ENCODE data around the gene ATP8B4. TPM values are rescaled to one million over a fixed set of nuclear protein-coding genes. Genes with fewer than 3 reads are reported as not detected.

The ATP8B4 gene
- total RNA-seq, 6 experiments from 2014 or later: 4.5 to 10.1 (median 6.7) TPM

DNA sequence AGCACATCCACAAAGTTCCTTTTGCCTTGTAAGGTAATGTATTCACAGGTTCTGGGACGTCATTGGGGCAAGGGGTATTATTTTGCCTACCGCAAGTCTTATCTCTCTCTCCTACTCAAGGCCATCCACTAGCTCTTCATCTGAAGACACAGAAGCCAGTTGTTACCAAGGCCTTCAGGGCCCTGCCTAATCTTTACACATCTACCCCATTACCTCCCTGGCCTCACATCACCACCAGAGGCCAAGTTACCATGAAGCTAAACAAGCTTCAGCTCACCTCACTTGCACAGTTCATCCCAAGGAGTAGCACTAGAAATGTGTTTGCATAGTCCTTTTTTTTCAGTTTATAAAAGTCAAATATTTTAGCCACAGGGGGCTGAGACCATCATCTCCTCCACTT is 34.1 kb downstream of the ATP8B4 start:
- Histone ChIP-seq H3K4me3 (no peak overlapping the region), H3K4me1 (no peaks in the 10 kb centered on the region), H3K36me3 (no peaks in the 10 kb centered on the region), H3K27me3 (no peaks in the 10 kb centered on the region), H3K9me3 (no peaks in the 10 kb centered on the region), H3K27ac (no peak overlapping the region)
- no peak for DNase-seq
- TF ChIP-seq, protein P1, sequence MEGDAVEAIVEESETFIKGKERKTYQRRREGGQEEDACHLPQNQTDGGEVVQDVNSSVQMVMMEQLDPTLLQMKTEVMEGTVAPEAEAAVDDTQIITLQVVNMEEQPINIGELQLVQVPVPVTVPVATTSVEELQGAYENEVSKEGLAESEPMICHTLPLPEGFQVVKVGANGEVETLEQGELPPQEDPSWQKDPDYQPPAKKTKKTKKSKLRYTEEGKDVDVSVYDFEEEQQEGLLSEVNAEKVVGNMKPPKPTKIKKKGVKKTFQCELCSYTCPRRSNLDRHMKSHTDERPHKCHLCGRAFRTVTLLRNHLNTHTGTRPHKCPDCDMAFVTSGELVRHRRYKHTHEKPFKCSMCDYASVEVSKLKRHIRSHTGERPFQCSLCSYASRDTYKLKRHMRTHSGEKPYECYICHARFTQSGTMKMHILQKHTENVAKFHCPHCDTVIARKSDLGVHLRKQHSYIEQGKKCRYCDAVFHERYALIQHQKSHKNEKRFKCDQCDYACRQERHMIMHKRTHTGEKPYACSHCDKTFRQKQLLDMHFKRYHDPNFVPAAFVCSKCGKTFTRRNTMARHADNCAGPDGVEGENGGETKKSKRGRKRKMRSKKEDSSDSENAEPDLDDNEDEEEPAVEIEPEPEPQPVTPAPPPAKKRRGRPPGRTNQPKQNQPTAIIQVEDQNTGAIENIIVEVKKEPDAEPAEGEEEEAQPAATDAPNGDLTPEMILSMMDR (IDR thresholded peaks at IDR 0.05): no peak
- TF ChIP-seq POLR2A (IDR thresholded peaks at IDR 0.05): no peak
- no peak for ATAC-seq
- intact Hi-C loops (cut with DNase I): no loop called here
- 100% methylated on average over 2 of the region's 2 CpGs for WGBS (ENCODE audit: insufficient coverage, low coverage, low lambda C conversion rate, missing lambda C conversion rate)

DNA sequence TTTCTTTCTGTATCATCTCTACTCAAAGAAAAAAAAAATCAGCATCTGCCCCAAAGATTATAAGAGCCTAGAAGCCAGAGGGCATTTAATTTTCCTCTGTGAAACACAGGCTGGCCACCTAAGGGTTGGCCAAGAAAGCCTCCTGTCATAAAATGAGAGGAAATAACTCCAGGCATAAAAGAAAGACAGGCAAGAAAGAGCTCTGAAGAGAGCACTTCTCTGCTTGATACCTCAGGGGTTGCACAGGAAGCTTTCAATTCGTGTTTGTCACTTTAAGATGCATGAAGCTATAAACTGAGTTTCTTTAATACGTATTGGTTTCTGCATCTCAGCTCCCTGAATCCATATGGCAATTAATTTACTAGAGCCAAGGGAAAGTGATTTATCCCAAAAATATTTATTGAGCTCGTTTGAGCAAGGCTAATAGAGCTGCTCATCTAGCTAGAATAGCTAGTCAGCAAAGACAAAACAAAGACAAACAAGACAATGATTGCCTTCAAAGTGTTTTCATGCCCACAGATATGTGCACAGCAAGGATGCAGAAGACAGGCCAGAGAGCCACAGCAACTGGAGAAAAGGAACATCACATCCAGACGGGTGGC is 35.5 kb downstream of the ATP8B4 start:
- no peaks in the 10 kb centered on the region for H3K9me3 ChIP-seq
- H3K4me1 ChIP-seq: no peaks in the 10 kb centered on the region
- intact Hi-C loops (cut with DNase I): no loop called here
- ATAC-seq (no peak), DNase-seq (no peak)
- H3K36me3 ChIP-seq: no peaks in the 10 kb centered on the region
- no peak overlapping the region for H3K27ac ChIP-seq
- no peak overlapping the region for H3K4me3 ChIP-seq
- TF ChIP-seq POLR2A (IDR thresholded peaks at IDR 0.05): no peak
- TF ChIP-seq, protein P1 (IDR thresholded peaks at IDR 0.05): no peak
- no peaks in the 10 kb centered on the region for H3K27me3 ChIP-seq
- WGBS (ENCODE audit: insufficient coverage, low coverage, low lambda C conversion rate, missing lambda C conversion rate): 49% methylated on average over 4 of the region's 4 CpGs

DNA sequence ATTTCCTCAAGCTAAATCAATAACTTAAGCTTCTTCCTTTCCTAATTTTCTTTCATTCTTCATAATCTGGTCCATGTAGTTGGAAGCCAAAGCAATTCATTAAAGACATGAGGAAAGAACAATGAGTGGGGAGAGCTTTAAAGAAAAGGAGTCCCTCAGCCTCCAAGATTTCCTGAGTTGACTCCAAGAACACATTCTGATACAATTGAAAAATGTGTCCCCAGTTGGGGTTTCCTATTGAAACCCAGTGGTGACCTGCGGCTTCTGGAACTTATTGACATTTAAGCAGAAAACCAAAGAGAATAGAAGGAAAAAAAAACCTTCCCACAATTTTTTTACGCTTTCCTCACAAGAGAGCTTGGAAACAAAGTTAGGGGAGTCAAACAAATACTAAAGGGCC is 37.0 kb downstream of the ATP8B4 start:
- H3K4me3 ChIP-seq: no peak overlapping the region
- H3K36me3 ChIP-seq: no peaks in the 10 kb centered on the region
- ATAC-seq: no peak
- TF ChIP-seq, protein P1 (IDR thresholded peaks at IDR 0.05): no peak
- no peak for TF ChIP-seq POLR2A (IDR thresholded peaks at IDR 0.05)
- no peak for DNase-seq
- H3K9me3 ChIP-seq: no peaks in the 10 kb centered on the region
- H3K27ac ChIP-seq: no peak overlapping the region
- no peaks in the 10 kb centered on the region for H3K27me3 ChIP-seq
- 81% methylated on average over 2 of the region's 2 CpGs for WGBS (ENCODE audit: insufficient coverage, low coverage, low lambda C conversion rate, missing lambda C conversion rate)
- intact Hi-C loops (cut with DNase I): no loop called here
- no peaks in the 10 kb centered on the region for H3K4me1 ChIP-seq

DNA sequence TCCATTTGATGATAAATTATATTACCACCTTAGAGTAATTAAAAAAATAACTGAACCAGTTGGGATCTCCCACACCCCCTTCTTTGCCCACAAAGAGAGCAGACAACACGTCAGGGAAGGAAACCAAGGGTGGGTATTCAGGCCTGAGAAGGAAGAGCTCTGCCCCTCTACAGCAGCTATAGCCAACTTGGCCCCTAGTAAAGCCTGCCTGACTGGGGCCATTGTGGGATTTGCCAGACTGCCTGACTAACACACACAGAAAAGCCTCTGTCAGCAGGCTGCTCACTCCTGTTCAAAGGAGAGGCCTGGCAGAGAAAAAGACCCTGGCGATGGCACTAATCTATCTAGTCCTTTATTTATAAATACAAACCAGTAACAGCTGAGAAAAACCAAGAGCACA is 41.4 kb downstream of the ATP8B4 start:
- no peak for DNase-seq
- Histone ChIP-seq H3K9me3 (no peaks in the 10 kb centered on the region), H3K36me3 (no peaks in the 10 kb centered on the region), H3K4me3 (no peak overlapping the region), H3K4me1 (no peaks in the 10 kb centered on the region), H3K27ac (no peak overlapping the region), H3K27me3 (no peaks in the 10 kb centered on the region)
- ATAC-seq: no peak
- intact Hi-C loops (cut with DNase I): no loop called here
- no peak for TF ChIP-seq POLR2A (IDR thresholded peaks at IDR 0.05)
- TF ChIP-seq, protein P1 (IDR thresholded peaks at IDR 0.05): no peak
- WGBS (ENCODE audit: insufficient coverage, low coverage, low lambda C conversion rate, missing lambda C conversion rate): 100% methylated on average over 2 of the region's 2 CpGs

DNA sequence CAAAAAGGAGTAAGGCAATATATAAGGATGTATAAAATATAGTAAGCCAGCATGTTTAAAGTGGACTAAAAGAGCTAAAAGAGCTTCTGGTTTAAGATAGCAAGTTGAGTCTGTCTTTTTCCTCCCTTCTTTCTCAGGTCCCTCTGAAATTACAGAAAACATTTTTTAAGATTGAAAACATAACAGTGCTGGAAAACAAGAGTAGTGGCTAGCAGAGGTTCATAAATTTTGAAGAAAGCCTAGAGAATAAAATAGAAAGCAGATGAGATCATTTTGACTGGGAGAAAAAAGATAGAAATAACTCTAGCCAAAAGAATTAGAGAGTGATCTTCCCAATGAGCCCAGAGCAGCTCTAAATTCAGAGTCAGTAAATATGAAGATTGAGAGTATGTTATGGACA is 41.9 kb downstream of the ATP8B4 start:
- Histone ChIP-seq H3K4me1 (no peaks in the 10 kb centered on the region), H3K4me3 (no peak overlapping the region), H3K27ac (no peak overlapping the region), H3K9me3 (no peaks in the 10 kb centered on the region), H3K27me3 (no peaks in the 10 kb centered on the region), H3K36me3 (no peaks in the 10 kb centered on the region)
- DNase-seq: no peak
- intact Hi-C loops (cut with DNase I): no loop called here
- TF ChIP-seq, protein P1 (IDR thresholded peaks at IDR 0.05): no peak
- no peak for TF ChIP-seq POLR2A (IDR thresholded peaks at IDR 0.05)
- no peak for ATAC-seq

All from right lobe of liver (tissue), 6 donors.